ENCODE measurements around the gene CDH23. TPM values are rescaled to one million over a fixed set of nuclear protein-coding genes. Genes with fewer than 3 reads are reported as not detected.

Gene CDH23
- total and polyA plus RNA-seq, 9 of the 15 experiments (the other 6 are each of a cell fraction or from before 2014, with no cell fraction given): 0.18 to 1.2 (median 0.47) TPM

- TF ChIP-seq MTA2 (IDR thresholded peaks at IDR 0.05; ENCODE audit: low read depth): no peak
- TF ChIP-seq, protein P1, sequence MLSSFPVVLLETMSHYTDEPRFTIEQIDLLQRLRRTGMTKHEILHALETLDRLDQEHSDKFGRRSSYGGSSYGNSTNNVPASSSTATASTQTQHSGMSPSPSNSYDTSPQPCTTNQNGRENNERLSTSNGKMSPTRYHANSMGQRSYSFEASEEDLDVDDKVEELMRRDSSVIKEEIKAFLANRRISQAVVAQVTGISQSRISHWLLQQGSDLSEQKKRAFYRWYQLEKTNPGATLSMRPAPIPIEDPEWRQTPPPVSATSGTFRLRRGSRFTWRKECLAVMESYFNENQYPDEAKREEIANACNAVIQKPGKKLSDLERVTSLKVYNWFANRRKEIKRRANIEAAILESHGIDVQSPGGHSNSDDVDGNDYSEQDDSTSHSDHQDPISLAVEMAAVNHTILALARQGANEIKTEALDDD (IDR thresholded peaks at IDR 0.05): no peak
- peak; percentile 29; the same call in 1 of the 2 replicates for TF ChIP-seq NFIC (IDR thresholded peaks at IDR 0.05)
- no peak for TF ChIP-seq HNRNPK (IDR thresholded peaks at IDR 0.05; ENCODE audit: low read depth, low read length, poor library complexity, severe bottlenecking)
- TF ChIP-seq, protein P2, sequence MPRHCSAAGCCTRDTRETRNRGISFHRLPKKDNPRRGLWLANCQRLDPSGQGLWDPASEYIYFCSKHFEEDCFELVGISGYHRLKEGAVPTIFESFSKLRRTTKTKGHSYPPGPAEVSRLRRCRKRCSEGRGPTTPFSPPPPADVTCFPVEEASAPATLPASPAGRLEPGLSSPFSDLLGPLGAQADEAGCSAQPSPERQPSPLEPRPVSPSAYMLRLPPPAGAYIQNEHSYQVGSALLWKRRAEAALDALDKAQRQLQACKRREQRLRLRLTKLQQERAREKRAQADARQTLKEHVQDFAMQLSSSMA (CRISPR knock-in tag; IDR thresholded peaks at IDR 0.05): no peak
- TF ChIP-seq RAD21 (CRISPR knock-in tag; conservative IDR thresholded peaks at IDR 0.05 in 1 of 2, IDR thresholded peaks at IDR 0.05 in 1 of 2): peak in 1 of 2 experiments; percentile 19; a peak in 1 of 4 replicates
- no peak for TF ChIP-seq KLF16 (IDR thresholded peaks at IDR 0.05)
- no peak for TF ChIP-seq PURB (CRISPR knock-in tag; IDR thresholded peaks at IDR 0.05; ENCODE audit: low read depth)
- TF ChIP-seq ZNF133 (CRISPR knock-in tag; IDR thresholded peaks at IDR 0.05): 0 out of 2 replicates have a peak, but pooled peaks have one; percentile 15
- TF ChIP-seq ATF7 (IDR thresholded peaks at IDR 0.05): no peak
- TF ChIP-seq RNF2 (IDR thresholded peaks at IDR 0.05): no peak; the same call in 1 of the 2 replicates
- no peak for TF ChIP-seq ZNF143 (CRISPR knock-in tag; IDR thresholded peaks at IDR 0.05)
- TF ChIP-seq ZBTB17 (CRISPR knock-in tag; IDR thresholded peaks at IDR 0.05): 0 out of 2 replicates have a peak, but pooled peaks have one; percentile 53
- TF ChIP-seq PRDM10 (IDR thresholded peaks at IDR 0.05; ENCODE audit: partially characterized antibody): no peak
- no peak for TF ChIP-seq ARHGAP35 (IDR thresholded peaks at IDR 0.05; ENCODE audit: partially characterized antibody)
- peak; percentile 47; the same call in 1 of the 2 replicates for TF ChIP-seq NR4A1 (CRISPR knock-in tag; IDR thresholded peaks at IDR 0.05)
- no peak for TF ChIP-seq NR4A1 (tag; IDR thresholded peaks at IDR 0.05)
- TF ChIP-seq VEZF1 (CRISPR knock-in tag; IDR thresholded peaks at IDR 0.05): peak; percentile 60; the same call in 1 of the 2 replicates
- TF ChIP-seq RBM15 (IDR thresholded peaks at IDR 0.05; ENCODE audit: insufficient read depth, low read length): no peak
Observed at GRCh38 chr10:71713135-71714030, 316.7 kb downstream of the CDH23 start (continued).
